ENCODE measurements around the gene TMEM134. TPM values are rescaled to one million over a fixed set of nuclear protein-coding genes. Genes with fewer than 3 reads are reported as not detected.

Gene TMEM134
- total RNA-seq, 1 donor from 2014 or later: 49.9 TPM

GRCh38 chr11:67418476-67419281 lies 50.4 kb downstream of the TMEM134 start:
- DNase-seq (ENCODE audit: low spot score) (no peak), ATAC-seq (no peak)
- intact Hi-C loops (cut with DNase I): no loop called here

DNA sequence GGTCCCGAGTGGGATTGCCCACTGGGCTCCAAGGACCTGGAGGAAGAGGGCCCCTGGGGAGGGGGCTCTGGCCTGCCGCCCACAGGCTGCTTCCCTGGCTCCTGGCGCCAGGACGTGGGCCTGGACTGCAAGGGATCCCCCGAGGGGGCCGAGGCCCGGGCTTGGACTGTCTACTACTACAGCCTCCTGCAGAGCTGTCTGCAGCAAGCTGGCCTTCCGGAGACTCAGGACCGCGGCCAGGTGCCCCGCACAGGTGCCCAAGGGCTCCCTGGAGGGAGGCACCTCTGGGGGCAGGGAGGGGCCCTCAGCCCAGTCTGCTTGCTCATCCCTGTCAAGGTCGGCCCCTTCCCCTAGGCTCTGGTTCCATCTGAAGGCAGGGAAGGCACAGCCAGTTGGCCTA lies 51.6 kb downstream of the TMEM134 start:
- intact Hi-C loops (cut with DNase I): no loop called here
- DNase-seq (ENCODE audit: low spot score) (no peak), ATAC-seq (no peak)

- ATAC-seq (no peak), DNase-seq (ENCODE audit: low spot score) (no peak)
- intact Hi-C loops (cut with DNase I): no loop called here
These were observed 52.4 kb downstream of the TMEM134 start for GRCh38 chr11:67416416-67417335.

GRCh38 chr11:67415501-67416304 lies 53.3 kb downstream of the TMEM134 start, which contains the start of gene CARNS1:
CARNS1 (plus strand) TSS chr11:67415678; CDS start chr11:67416200, 522 bp downstream.
- intact Hi-C loops (cut with DNase I): no loop called here
- ATAC-seq (no peak), DNase-seq (ENCODE audit: low spot score) (no peak)

DNA sequence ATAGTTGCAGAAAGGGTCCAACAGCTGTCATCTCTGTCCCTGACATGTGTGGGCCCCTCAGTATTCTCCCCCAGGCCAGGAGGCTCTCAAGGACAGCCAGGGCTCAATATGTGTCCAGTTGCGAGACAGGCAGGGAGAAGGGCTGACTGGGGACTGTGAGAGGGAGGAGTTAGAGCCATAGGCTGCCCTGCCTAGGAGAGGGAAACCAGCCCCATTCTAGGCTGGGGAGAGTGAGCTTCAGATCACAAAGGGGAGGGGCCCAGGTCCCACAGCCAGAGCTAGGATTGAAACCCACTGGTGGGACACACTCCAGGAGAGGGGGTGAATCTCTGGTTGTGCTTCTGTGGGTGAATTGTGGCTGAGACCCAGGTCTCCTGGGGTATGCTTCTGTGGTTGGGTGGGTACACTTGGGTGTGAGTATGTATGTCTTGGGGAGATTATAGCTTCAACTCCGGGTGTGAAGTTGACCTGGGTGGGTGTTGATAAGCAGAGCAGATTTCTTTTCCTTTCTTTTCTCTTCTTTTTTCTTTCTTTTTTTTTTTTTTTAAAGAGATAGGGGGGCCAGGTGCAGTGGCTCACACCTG lies 55.7 kb downstream of the TMEM134 start:
- DNase-seq (ENCODE audit: low spot score) (no peak), ATAC-seq (no peak)
- intact Hi-C loops (cut with DNase I): no loop called here

DNA sequence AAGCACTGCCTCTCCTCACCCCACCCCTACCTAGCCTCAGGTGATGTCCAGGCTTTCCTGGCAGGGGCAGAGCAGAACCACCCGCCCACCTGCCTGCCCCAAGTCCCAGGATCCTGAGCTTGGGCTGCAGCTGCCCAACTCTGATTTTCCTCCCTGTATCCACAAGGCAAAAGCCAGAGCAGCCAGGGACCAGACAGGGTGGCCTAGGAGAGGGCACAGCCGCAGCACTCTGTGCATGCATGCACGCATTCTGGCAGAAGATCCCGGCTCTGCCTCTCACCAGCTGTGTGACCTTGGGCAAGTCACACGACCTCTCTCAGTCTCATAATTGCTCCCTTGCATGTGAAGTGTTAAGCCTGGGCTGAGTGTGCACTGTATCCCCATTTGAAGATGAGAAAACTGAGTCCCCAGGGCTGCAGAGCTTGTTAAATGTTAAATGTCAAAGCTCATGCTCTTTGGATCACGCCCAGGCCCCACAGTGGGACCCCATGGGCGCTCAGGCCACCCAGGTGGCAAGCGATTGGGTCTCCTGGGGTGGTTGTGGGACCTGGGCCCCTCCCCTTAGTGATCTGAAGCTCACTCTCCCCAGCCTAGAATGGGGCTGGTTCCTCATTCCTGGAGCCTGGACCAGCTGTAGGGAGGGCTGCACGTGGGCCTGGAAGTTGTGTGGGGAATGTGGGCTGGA lies 56.4 kb downstream of the TMEM134 start:
- ATAC-seq (no peak), DNase-seq (ENCODE audit: low spot score) (no peak)
- intact Hi-C loops (cut with DNase I): no loop called here

GRCh38 chr11:67411785-67412152 lies 57.3 kb downstream of the TMEM134 start:
- DNase-seq (ENCODE audit: low spot score) (no peak), ATAC-seq (no peak)
- intact Hi-C loops (cut with DNase I): no loop called here

Small RNA genes lying within 50 kb of the gene (microRNA-seq; reads per million reads assigned to microRNA genes)
- not detected for gene MIR6752

Other genes with a start within 250 kb of the TMEM134 start
- 61.7 TPM for gene GRK2, start 202.8 kb downstream of the TMEM134 start, total RNA-seq
- gene ANKRD13D, start 179.9 kb downstream of the TMEM134 start, total RNA-seq: 69.7 TPM
- gene SSH3, start 165.7 kb downstream of the TMEM134 start, total RNA-seq: 40.7 TPM
- gene POLD4, start 115.7 kb downstream of the TMEM134 start, total RNA-seq: 43.5 TPM
- 7.5 TPM for gene CLCF1, start 95.7 kb downstream of the TMEM134 start, total RNA-seq
- gene RAD9A, start 77.3 kb downstream of the TMEM134 start, total RNA-seq: 23.8 TPM
- 56.2 TPM for gene PPP1CA, start 67.4 kb downstream of the TMEM134 start, total RNA-seq
- gene TBC1D10C, start 65.2 kb downstream of the TMEM134 start, total RNA-seq: 7.4 TPM
- gene CARNS1, start 53.6 kb downstream of the TMEM134 start, total RNA-seq: 8.4 TPM
- 30.8 TPM for gene RPS6KB2, start 40.8 kb downstream of the TMEM134 start, total RNA-seq
- gene PTPRCAP, start 31.6 kb downstream of the TMEM134 start, total RNA-seq: 4.2 TPM
- 59.8 TPM for gene CORO1B, start 25.8 kb downstream of the TMEM134 start, total RNA-seq
- not detected for gene GPR152, start 16.5 kb downstream of the TMEM134 start, total RNA-seq
- gene CABP4, start 13.9 kb downstream of the TMEM134 start, total RNA-seq: 2.5 TPM
- 72.0 TPM for gene AIP, start 13.8 kb upstream of the TMEM134 start, total RNA-seq
- 80.0 TPM for gene PITPNM1, start 36.1 kb upstream of the TMEM134 start, total RNA-seq
- 73.6 TPM for gene CDK2AP2, start 38.9 kb upstream of the TMEM134 start, total RNA-seq
- not detected for gene CABP2, start 54.2 kb upstream of the TMEM134 start, total RNA-seq
- 329 TPM for gene GSTP1, start 114.6 kb upstream of the TMEM134 start, total RNA-seq
- gene NDUFV1, start 137.7 kb upstream of the TMEM134 start, total RNA-seq: 126 TPM
- gene NUDT8, start 160.7 kb upstream of the TMEM134 start, total RNA-seq: 7.8 TPM
- not detected for gene TBX10, start 170.5 kb upstream of the TMEM134 start, total RNA-seq
- 0.45 TPM for gene ACY3, start 181.5 kb upstream of the TMEM134 start, total RNA-seq
- not detected for gene ALDH3B2, start 205.4 kb upstream of the TMEM134 start, total RNA-seq